ENCODE results near the gene LCE3C. TPM values are rescaled to one million over a fixed set of nuclear protein-coding genes. Genes with fewer than 3 reads are reported as not detected.

The LCE3C gene
- polyA plus RNA-seq, 2 of the 4 experiments (the other 2 are of a cell fraction): not detected

GRCh38 chr1:152565535-152566215 is 34.4 kb upstream of the LCE3C start:
- POLR2A ChIA-PET: no interaction called here
- no peak for DNase-seq (ENCODE audit: low read depth in 1 of 2, low spot score in 1 of 2)
- Histone ChIP-seq H3K27ac (no peak overlapping the region), H3K9me3 (peaks cover 14% of the 10 kb centered on the region; the same call in 2 of the 3 replicates), H3K4me1 (no peaks in the 10 kb centered on the region), H3K4me3 (no peak overlapping the region), H3K4me2 (no peak overlapping the region)
- FAIRE-seq: no peak
- 44% methylated on average over 12 of the region's 14 CpGs for WGBS (ENCODE audit: missing lambda C conversion rate)
- ATAC-seq: no peak
- TF ChIP-seq MYC (IDR thresholded peaks at IDR 0.05; ENCODE audit: borderline replicate concordance, low read length): no peak
- no peak for TF ChIP-seq ESRRA (IDR thresholded peaks at IDR 0.05; ENCODE audit: borderline replicate concordance, low read length)
- TF ChIP-seq NFE2L2 (conservative IDR thresholded peaks at IDR 0.05; ENCODE audit: low read length): no peak
- no peak for TF ChIP-seq HOXA7 (CRISPR knock-in tag; IDR thresholded peaks at IDR 0.05)
- no peak for TF ChIP-seq CHD4 (IDR thresholded peaks at IDR 0.05; ENCODE audit: borderline replicate concordance)
- no peak for TF ChIP-seq TFCP2L1 (CRISPR knock-in tag; IDR thresholded peaks at IDR 0.05)
- TF ChIP-seq NR3C1 (IDR thresholded peaks at IDR 0.05): no peak
- no peak for TF ChIP-seq BHLHE40 (IDR thresholded peaks at IDR 0.05; ENCODE audit: low read depth, low read length)
- TF ChIP-seq FOSL2 (IDR thresholded peaks at IDR 0.05): no peak
- TF ChIP-seq FOSL2 (CRISPR knock-in tag; IDR thresholded peaks at IDR 0.05): no peak
- no peak for TF ChIP-seq HOXB5 (CRISPR knock-in tag; IDR thresholded peaks at IDR 0.05)
- no peak for TF ChIP-seq SMC3 (IDR thresholded peaks at IDR 0.05)
- CTCF ChIA-PET: interaction anchor here (1.0 kb wide), 1 partner anchor 32 kb away, joined by 5 read pairs; no protein-coding TSS in a partner anchor

GRCh38 chr1:152566681-152567080 is 33.4 kb upstream of the LCE3C start, which contains the start of gene LCE3E:
Gene LCE3E (minus strand): TSS chr1:152566780. CDS start chr1:152566208, 572 bp downstream.
- TF ChIP-seq ZFP36 (IDR thresholded peaks at IDR 0.05; ENCODE audit: borderline replicate concordance, partially characterized antibody): no peak
- TF ChIP-seq CTCF (IDR thresholded peaks at IDR 0.05): no peak
- TF ChIP-seq TFCP2L1 (CRISPR knock-in tag; IDR thresholded peaks at IDR 0.05): no peak
- no peak for TF ChIP-seq POLR2A (IDR thresholded peaks at IDR 0.05; ENCODE audit: low read length)
- no peak for TF ChIP-seq ZC3H11A (IDR thresholded peaks at IDR 0.05)
- TF ChIP-seq REST (IDR thresholded peaks at IDR 0.05): no peak
- no peak for TF ChIP-seq RARB (CRISPR knock-in tag; IDR thresholded peaks at IDR 0.05)
- TF ChIP-seq HOXA7 (CRISPR knock-in tag; IDR thresholded peaks at IDR 0.05): no peak
- TF ChIP-seq TP53 (CRISPR knock-in tag; IDR thresholded peaks at IDR 0.05): no peak
- no peak for TF ChIP-seq HES2 (IDR thresholded peaks at IDR 0.05)
- no peak for TF ChIP-seq PBX3 (IDR thresholded peaks at IDR 0.05)
- no peak for TF ChIP-seq HOXB13 (CRISPR knock-in tag; IDR thresholded peaks at IDR 0.05; ENCODE audit: low read depth)
- TF ChIP-seq RNF2 (IDR thresholded peaks at IDR 0.05; ENCODE audit: borderline replicate concordance, low read depth): no peak
- no peak for TF ChIP-seq MAZ (IDR thresholded peaks at IDR 0.05; ENCODE audit: borderline replicate concordance, low read depth, low read length)
- TF ChIP-seq JUNB (IDR thresholded peaks at IDR 0.05): no peak
- TF ChIP-seq USF2 (IDR thresholded peaks at IDR 0.05): no peak
- TF ChIP-seq EHF (CRISPR knock-in tag; IDR thresholded peaks at IDR 0.05): no peak
- FAIRE-seq (no peak), ATAC-seq (no peak; a peak in 1 of 6 replicates), DNase-seq (ENCODE audit: low read depth in 1 of 2, low spot score in 1 of 2) (no peak)
- H3K4me2 ChIP-seq: no peak within 1 kb of the TSS
- no peak within 1 kb of the TSS for H3K27ac ChIP-seq
- POLR2A ChIA-PET: no interaction called here
- CTCF ChIA-PET: interaction anchor here (1.0 kb wide), 1 partner anchor 33 kb away, joined by 5 read pairs; no protein-coding TSS in a partner anchor
- H3K9me3 ChIP-seq: peaks cover 14% of the 10 kb centered on the region; the same call in 2 of the 3 replicates
- no peak within 1 kb of the TSS for H3K4me3 ChIP-seq
- H3K4me1 ChIP-seq: no peaks in the 10 kb centered on the region
- 35% methylated on average over 1 of the region's 1 CpG for WGBS (ENCODE audit: missing lambda C conversion rate)

Data from A549 (cell line).